ENCODE results near the gene ADAMTS2.

Gene ADAMTS2

DNA sequence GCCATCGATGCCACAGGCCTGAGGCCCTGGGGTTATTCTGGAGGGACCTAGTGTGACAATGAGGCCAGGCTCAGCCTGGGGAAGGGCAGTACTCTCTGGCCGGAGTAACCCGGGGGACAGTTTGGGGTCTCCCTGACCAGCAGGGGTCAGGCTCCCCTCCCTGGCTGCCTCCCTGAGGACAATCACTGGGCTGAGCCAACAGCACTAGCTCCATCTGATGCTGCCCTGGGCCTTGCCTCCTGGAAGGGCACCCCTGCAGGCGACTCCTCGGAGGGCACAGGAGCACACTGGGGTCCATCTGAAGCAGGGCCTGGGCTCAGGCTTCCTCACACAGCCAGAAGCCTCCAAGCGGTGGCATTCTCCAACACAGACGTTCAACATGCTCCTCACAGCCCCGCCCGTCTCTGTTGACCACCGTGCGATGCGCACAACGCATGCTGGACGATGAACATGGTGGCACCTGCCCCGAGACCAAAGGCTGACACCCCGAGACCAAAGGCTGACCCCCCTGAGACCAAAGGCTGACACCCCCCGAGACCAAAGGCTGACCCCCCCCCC, 68.3 kb downstream of the ADAMTS2 start:
- H3K4me3 Mint-ChIP-seq: no peak overlapping the region
- peaks cover under 1% of the 10 kb centered on the region for H3K9me3 Mint-ChIP-seq
- ATAC-seq (ENCODE audit: low read depth) (no peak), DNase-seq (ENCODE audit: low spot score in 2 of 2) (no peak)
- peaks cover 4% of the 10 kb centered on the region for H3K4me1 Mint-ChIP-seq
- peaks cover 4% of the 10 kb centered on the region for H3K27me3 Mint-ChIP-seq
- H3K36me3 Mint-ChIP-seq: no peaks in the 10 kb centered on the region
- no peak overlapping the region for H3K27ac Mint-ChIP-seq

DNA sequence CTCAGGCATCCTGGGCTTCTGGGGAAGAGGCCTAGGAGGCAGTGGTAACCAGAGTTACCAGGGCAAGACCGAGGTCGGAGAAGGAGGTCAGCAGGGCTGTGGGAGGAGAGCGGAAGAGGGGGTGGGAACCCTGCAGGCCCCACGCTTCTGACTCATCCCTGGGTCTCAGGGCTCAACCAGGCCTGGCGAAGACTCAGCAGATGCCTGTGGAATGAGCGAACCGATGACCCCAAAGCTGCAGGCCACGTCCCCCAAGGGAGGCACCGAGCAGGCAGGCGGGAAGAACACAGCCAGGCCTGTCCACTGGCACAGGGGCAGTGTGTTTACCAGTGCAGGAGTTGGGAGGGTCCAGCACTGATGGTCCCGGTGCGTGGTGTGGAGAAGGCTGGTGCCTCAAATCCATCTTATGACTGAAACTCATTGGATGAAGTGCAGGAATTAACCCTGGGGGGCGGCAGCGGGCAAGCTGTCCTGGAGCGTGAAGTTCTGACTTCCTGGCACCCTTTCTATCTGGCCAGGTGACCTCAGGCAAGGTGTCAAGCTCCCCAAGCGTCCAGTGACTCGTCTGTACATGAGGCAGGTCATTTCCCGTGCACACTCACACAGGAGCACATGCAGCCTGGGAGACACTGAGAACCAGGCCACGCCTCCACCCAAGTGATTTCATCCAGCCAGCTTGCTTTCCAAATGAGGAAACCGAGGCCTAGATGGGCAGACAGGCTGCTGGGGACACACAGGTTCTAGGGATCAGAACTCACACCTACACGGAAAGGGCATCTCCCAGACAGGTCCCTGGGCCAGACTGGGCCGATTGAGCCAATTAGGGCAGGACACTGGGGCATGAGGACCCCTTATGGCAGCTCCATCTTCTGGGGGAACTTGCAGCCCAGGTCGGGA, 69.1 kb downstream of the ADAMTS2 start:
- Mint-ChIP-seq H3K4me1 (peaks cover 4% of the 10 kb centered on the region), H3K9me3 (no peaks in the 10 kb centered on the region), H3K27me3 (peaks cover 4% of the 10 kb centered on the region), H3K4me3 (no peak overlapping the region), H3K36me3 (no peaks in the 10 kb centered on the region), H3K27ac (no peak overlapping the region)
- ATAC-seq (ENCODE audit: low read depth) (no peak), DNase-seq (ENCODE audit: low spot score in 2 of 2) (no peak)

DNA sequence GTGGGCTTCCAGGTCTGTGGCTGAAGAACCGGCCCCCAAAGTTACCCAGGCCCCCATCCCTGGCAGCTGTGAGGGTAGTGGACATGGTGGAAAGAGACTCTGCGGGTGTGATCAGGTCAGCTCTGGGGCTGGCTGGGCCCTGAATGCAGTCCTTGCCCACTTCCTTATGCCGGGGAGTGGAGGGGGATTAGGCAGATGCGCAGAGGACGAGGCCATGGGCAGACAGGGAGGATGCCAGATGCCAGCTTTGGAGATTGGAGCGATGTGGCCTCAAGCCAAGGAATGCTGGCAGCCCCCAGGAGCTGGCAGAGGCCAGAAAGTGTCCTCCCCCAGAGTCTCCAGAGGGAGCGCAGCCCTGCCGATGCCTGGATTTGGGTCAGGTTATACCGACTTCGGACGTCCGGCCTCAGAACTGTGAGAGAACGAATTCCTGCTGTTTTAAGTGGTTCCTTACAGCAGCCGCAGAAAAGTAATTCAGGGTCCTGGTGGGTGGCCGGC, 69.8 kb downstream of the ADAMTS2 start:
- Mint-ChIP-seq H3K9me3 (no peaks in the 10 kb centered on the region), H3K27ac (no peak overlapping the region), H3K36me3 (no peaks in the 10 kb centered on the region), H3K4me1 (peaks cover 4% of the 10 kb centered on the region), H3K4me3 (no peak overlapping the region), H3K27me3 (peaks cover 4% of the 10 kb centered on the region)
- DNase-seq (ENCODE audit: low spot score in 2 of 2) (no peak), ATAC-seq (ENCODE audit: low read depth) (no peak)

DNA sequence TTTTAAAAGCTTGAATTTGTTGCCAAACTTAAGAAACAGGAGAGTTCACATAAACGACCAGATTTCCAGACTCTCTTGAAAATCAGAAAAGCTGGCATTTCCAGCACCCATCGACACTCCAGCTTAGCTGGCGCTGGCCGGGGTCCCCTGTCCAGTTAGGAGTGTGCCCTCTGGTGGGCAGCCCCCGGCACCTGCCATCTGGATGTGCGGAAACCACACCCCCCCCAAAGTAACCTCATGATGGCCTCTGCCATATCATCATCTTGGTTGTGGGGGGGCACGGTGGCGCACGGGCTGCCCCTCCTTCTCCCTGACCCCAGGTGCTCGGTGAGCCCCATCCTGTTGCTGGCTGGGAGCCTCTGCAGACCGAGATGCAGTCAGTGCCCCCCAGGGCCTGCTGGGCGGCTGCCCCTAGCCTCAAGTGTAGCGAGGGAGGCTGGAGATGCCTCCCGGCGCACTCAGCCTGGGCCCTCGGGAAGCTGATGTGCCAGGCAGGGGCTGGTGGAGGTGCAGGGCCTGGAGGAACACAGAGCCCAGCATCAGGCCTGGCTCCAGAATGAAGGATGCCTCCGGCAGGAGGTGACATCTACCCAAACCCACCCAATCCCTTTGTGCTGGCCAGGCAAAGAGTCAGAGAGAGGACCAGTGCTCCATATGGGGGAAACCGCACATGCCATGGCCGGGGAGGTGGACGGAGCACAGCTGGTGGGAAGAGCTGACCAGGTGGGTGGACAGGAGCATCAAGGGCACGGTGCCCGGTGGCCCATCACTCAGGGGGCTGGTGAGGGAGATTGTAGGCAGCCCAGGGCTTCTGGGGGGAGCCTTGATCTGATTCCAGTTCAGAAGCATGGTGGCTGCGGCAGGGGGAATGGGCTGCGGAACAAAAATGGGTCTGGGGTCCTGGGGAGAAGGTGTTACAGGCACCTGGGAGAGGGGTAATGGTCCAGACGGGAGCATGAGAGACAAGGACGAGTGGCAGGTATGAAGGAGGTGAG, 70.6 kb downstream of the ADAMTS2 start:
- DNase-seq (ENCODE audit: low spot score in 2 of 2): no peak
- H3K27me3 Mint-ChIP-seq: peaks cover 4% of the 10 kb centered on the region
- H3K36me3 Mint-ChIP-seq: no peaks in the 10 kb centered on the region
- no peak overlapping the region for H3K4me3 Mint-ChIP-seq
- H3K27ac Mint-ChIP-seq: no peak overlapping the region
- no peaks in the 10 kb centered on the region for H3K9me3 Mint-ChIP-seq
- peaks cover 4% of the 10 kb centered on the region for H3K4me1 Mint-ChIP-seq
- ATAC-seq (ENCODE audit: low read depth): no peak

DNA sequence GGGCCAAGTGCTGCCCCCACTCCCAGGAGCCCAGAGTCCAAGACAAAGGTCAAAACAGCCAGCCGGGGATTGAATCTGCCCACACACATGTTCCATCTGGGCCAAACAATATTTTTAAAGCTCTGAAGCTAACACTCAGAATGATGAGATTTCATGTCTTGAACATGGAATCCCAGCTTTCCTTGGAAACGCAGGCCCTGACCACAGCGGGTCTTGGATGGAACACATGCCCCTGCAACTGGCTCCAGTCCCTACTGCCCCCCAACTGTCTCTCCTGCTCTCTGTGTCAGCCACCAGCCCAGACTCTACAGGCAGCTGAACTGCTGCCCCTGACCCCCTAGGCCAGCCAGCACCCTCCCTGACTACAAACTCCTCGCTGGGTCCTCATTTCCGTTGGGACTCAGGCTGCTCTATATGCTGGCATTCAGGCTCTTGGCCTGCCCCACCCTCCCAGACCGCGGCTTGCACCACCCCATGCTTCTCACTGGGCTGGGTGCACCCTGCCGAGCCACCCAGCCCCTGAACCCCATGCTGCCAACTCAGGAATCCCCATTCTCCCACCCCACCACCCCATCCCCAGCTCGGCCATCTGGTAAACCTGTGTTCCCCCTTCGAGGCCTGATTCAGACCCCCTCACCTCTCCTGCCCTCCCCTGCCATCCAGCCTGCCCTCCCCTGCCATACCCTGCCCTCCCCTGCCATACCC, 71.7 kb downstream of the ADAMTS2 start:
- Mint-ChIP-seq H3K4me1 (peaks cover 4% of the 10 kb centered on the region), H3K27me3 (peaks cover 4% of the 10 kb centered on the region), H3K9me3 (no peaks in the 10 kb centered on the region), H3K4me3 (no peak overlapping the region), H3K27ac (no peak overlapping the region), H3K36me3 (no peaks in the 10 kb centered on the region)
- no peak for ATAC-seq (ENCODE audit: low read depth)
- no peak for DNase-seq (ENCODE audit: low spot score in 2 of 2)

DNA sequence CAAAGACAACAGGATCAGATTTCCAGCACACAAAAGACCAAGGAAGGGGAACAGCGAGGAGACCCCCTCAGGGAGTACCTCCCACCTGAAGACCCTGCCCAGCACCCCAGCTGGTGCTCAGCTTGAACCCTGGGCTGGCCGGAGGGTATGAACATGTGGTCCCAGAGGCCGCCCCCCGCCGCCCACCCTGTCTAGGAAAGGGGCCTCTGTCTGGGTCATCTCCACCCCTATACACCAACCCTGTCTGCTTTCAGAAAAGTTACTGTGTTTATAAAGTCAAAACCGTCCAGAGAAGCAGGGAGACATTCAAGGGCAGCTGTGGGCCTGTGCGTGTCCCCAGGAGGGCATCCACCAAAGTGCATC, 72.2 kb downstream of the ADAMTS2 start:
- ATAC-seq (ENCODE audit: low read depth) (no peak), DNase-seq (ENCODE audit: low spot score in 2 of 2) (no peak)
- no peaks in the 10 kb centered on the region for H3K36me3 Mint-ChIP-seq
- H3K27ac Mint-ChIP-seq: no peak overlapping the region
- no peaks in the 10 kb centered on the region for H3K9me3 Mint-ChIP-seq
- peaks cover 4% of the 10 kb centered on the region for H3K4me1 Mint-ChIP-seq
- H3K4me3 Mint-ChIP-seq: no peak overlapping the region
- peaks cover 4% of the 10 kb centered on the region for H3K27me3 Mint-ChIP-seq

DNA sequence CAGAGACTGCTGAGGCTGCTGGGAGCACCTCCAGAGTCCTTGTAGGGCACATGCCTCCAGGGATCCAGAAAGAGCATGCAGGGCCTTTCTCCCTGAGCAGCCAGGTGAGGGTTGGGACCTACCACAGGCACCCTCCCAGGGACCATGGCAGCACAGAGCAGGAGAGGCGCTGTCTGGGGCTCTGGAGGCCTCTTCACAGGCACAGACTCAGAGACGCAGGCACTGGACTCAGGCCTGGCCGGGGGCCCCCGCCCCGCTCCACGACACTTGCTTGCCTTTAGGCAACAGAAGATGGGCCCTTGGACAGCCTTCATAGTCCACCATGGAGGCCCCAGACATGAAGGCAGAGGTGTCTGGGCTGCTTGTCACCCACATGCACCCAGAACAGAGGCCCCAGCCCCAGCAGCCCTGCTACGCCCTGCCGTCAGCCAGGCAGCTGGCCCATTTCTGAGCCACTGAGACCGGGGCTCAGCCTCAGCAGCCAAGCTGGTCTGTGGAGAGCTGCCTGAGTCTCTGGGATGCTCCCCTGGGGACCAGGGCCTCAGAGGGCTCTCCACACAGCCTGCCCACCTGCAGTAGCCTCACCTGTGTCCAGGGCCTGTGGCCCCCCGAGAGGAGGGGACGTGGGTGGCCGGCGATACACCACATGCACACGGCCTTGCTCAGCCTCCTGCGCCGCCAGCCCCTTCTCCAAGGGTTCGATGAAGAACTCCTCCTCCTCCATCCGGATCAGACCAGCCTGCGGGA, 72.8 kb downstream of the ADAMTS2 start:
- no peak for DNase-seq (ENCODE audit: low spot score in 2 of 2)
- H3K4me1 Mint-ChIP-seq: peaks cover 4% of the 10 kb centered on the region
- no peaks in the 10 kb centered on the region for H3K9me3 Mint-ChIP-seq
- no peaks in the 10 kb centered on the region for H3K36me3 Mint-ChIP-seq
- peaks cover 4% of the 10 kb centered on the region for H3K27me3 Mint-ChIP-seq
- H3K4me3 Mint-ChIP-seq: no peak overlapping the region
- ATAC-seq (ENCODE audit: low read depth): no peak
- no peak overlapping the region for H3K27ac Mint-ChIP-seq

DNA sequence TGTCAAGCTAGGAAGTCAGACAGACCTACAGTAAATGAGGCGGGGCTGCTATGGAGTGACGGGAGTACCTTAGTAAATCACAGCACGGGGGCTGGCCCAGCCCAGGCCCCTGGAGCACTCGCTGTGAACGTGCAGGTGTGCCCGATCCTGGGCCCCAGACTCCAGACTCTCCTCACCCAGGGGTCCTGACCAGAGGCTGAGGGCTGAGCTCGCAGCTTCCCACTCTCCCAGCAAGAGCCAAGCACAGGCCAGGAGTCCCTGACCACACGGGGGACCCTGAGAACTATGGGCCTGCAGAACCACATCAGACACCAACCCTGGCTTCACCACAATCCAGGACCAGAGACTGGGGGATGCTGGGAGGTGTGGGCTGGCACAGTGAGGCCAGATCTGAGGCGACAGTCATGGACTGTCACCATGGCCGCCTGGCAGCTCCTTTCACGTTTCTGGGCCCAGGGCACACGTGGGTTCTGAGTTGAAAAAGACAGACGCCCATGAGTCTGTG, 73.4 kb downstream of the ADAMTS2 start:
- Mint-ChIP-seq H3K4me3 (no peak overlapping the region), H3K27ac (no peak overlapping the region), H3K4me1 (peaks cover 4% of the 10 kb centered on the region), H3K27me3 (peaks cover 4% of the 10 kb centered on the region), H3K9me3 (no peaks in the 10 kb centered on the region), H3K36me3 (no peaks in the 10 kb centered on the region)
- DNase-seq (ENCODE audit: low spot score in 2 of 2): no peak
- no peak for ATAC-seq (ENCODE audit: low read depth)

DNA sequence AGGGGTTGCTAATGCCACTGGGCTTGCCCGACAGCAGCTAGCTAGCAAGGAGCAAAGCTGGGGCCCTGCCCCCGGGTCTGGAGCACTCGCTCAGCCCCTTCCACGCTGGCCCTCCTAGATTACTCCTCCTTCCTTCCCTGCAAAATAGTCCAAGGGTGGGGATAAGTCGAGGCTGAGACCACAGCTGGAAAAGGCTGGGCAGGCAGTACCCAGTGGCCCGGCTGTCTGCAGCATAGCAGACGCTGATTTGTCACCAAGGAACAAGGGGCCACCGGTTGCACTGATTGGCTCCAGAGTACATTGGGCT, 73.9 kb downstream of the ADAMTS2 start:
- DNase-seq (ENCODE audit: low spot score in 2 of 2) (no peak), ATAC-seq (ENCODE audit: low read depth) (no peak)
- H3K27me3 Mint-ChIP-seq: peaks cover 4% of the 10 kb centered on the region
- H3K27ac Mint-ChIP-seq: no peak overlapping the region
- peaks cover 4% of the 10 kb centered on the region for H3K4me1 Mint-ChIP-seq
- no peaks in the 10 kb centered on the region for H3K9me3 Mint-ChIP-seq
- H3K36me3 Mint-ChIP-seq: no peaks in the 10 kb centered on the region
- no peak overlapping the region for H3K4me3 Mint-ChIP-seq

DNA sequence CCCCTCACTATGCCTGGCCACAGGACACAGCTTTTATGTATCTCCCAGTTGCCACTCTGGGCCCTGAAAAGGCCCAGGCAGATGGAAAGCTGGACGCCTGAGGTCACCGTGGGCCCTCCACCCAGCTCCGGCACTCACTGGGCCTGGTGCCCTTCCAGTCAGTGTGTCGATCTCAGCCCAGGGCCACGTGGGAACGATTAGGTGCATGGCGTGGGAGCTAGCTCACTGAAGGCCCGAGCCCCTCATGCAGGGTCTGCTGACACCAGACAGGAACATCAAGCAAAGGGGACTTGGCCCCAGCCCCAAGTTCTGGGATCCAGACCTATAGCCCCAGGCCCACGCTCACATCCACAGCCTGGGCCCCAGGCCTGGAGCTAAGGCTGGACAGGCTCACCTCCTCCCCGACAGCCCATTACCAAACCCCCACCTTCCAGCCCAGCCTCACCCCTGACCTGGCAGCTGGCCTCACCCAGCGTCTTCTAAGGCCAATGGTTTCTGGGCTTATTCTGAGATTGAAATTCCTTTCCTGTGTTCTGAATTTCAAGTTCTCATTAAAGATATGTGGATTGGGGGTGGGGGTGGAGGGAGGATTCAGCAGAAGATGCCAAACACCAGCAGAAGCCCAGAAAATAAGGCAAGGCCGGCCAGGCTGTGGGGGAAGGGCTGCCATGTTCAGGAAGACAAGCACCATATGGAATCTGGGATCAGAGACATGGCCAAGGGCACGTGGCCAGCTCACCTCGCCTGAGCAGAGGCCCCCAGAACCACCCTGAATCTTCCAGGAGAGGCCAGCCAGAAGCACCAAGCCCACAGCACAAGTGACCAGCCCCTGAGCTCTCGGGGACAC, 74.5 kb downstream of the ADAMTS2 start:
- H3K9me3 Mint-ChIP-seq: no peaks in the 10 kb centered on the region
- H3K27ac Mint-ChIP-seq: no peak overlapping the region
- no peaks in the 10 kb centered on the region for H3K36me3 Mint-ChIP-seq
- DNase-seq (ENCODE audit: low spot score in 2 of 2) (no peak), ATAC-seq (ENCODE audit: low read depth) (no peak)
- no peak overlapping the region for H3K4me3 Mint-ChIP-seq
- H3K4me1 Mint-ChIP-seq: peaks cover 4% of the 10 kb centered on the region
- H3K27me3 Mint-ChIP-seq: peaks cover 4% of the 10 kb centered on the region

DNA sequence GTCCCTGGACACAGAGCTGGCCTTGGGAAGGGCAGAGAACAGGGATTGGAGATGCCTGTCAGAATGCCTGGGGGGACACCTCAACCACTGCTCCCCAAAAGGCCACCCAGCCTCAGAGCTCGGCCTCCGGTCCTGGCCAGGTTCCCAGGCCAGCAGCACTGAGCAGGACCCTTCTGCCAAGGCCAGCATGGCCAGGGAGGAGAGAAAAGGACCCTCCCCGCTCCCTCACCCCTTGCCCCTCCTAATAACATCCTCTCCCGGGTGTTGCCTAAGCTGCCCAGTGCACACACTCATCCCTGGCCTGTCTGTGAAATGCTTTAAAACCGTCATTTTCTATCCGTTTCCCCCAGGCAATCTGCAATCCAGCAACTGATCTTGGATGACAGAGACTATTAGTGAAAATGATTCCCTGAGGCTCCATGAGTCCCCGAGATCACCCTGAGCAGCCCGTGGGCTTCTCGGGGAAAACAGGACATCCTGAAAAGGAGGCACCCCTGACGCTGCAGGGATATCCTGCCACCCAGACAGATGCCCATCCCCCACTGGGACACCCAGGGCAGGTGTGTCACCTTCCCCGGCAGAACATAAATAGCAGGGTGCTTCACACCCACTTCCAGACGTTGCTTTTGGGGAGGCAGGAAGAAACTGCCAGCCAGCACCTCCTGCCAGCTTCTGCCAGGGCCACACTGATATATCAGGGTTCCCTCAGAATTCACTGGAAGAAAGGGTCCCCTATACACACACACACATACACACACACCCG, 75.3 kb downstream of the ADAMTS2 start:
- peaks cover 2% of the 10 kb centered on the region for H3K27me3 Mint-ChIP-seq
- no peak overlapping the region for H3K27ac Mint-ChIP-seq
- H3K9me3 Mint-ChIP-seq: no peaks in the 10 kb centered on the region
- H3K36me3 Mint-ChIP-seq: no peaks in the 10 kb centered on the region
- DNase-seq (ENCODE audit: low spot score in 2 of 2) (no peak), ATAC-seq (ENCODE audit: low read depth) (no peak)
- no peak overlapping the region for H3K4me3 Mint-ChIP-seq
- H3K4me1 Mint-ChIP-seq: peaks cover 2% of the 10 kb centered on the region
